HEK293 (cell line): ENCODE data around the gene B4GALT1.

Experiments used
- CTCF ChIA-PET: fragments of 350-600 bp; formaldehyde crosslinking; extraction: SDS; loops from one replicate; lab custom pipeline; 2021; ENCODE audit warnings: antibody characterized with exemption; lab: Yijun Ruan, JAX
- POLR2A ChIA-PET: fragments of 300-600 bp; formaldehyde crosslinking; extraction: SDS; loops from one replicate; lab custom pipeline; 2020; ENCODE audit warnings: antibody characterized with exemption, inconsistent platforms; lab: Yijun Ruan, JAX
- H3K27ac ChIP-seq: fragments of 200-500 bp; sonication (Bioruptor generic); 2 replicates; pipeline ENCODE4 v1.5.1; 2014; ENCODE audit warnings: low read depth, low read length, control low read depth, inconsistent platforms; ENCODE audit errors: extremely low read depth
- H3K36me3 ChIP-seq, 2 experiments: fragments of 200-500 bp in 1 of 2; sonication (Bioruptor generic) in 1 of 2; 1 replicate in 1 of 2; 2 replicates in 1 of 2; pipeline ENCODE4 v1.5.1; 2014 to 2017; ENCODE audit warnings: inconsistent platforms in 2 of 2, low read length in 2 of 2; ENCODE audit not compliant: control insufficient read depth in 2 of 2, insufficient read depth in 1 of 2
- H3K4me1 ChIP-seq: fragments of 200-500 bp; sonication (Bioruptor generic); 2 replicates; pipeline ENCODE4 v1.5.1; 2014; ENCODE audit warnings: mild to moderate bottlenecking, low read length, inconsistent platforms; ENCODE audit not compliant: control insufficient read depth, insufficient read depth
- H3K4me3 ChIP-seq: 2 replicates; pipeline ENCODE4 v1.5.1; 2011; ENCODE audit warnings: low read depth, mild to moderate bottlenecking, control low read depth, low read length, moderate library complexity
- H3K9me3 ChIP-seq: fragments of 200-500 bp; sonication (Bioruptor generic); 2 replicates; pipeline ENCODE4 v1.5.1; 2014; ENCODE audit warnings: low read depth, low read length, inconsistent platforms; ENCODE audit not compliant: control insufficient read depth, insufficient read depth
- ATF2 ChIP-seq: fragments of 450-650 bp; formaldehyde crosslinking; IDR thresholded peaks from 2 replicates; pipeline ENCODE4 v1.5.1; 2016; ENCODE audit warnings: missing biosample characterization, missing genetic modification characterization, low read depth
- GLIS1 ChIP-seq: fragments of 450-650 bp; formaldehyde crosslinking; IDR thresholded peaks from 2 replicates; pipeline ENCODE4 v1.5.1; 2016; ENCODE audit warnings: missing biosample characterization, missing genetic modification characterization
- INSM2 ChIP-seq: fragments of 450-650 bp; formaldehyde crosslinking; IDR thresholded peaks from 2 replicates; pipeline ENCODE4 v1.5.1; 2016; ENCODE audit warnings: missing biosample characterization, missing genetic modification characterization
- KLF16 ChIP-seq: fragments of 450-650 bp; formaldehyde crosslinking; IDR thresholded peaks from 2 replicates; pipeline ENCODE4 v1.5.1; 2017; ENCODE audit warnings: missing biosample characterization, missing genetic modification characterization
- RBAK ChIP-seq: fragments of 450-650 bp; formaldehyde crosslinking; IDR thresholded peaks from 2 replicates; pipeline ENCODE4 v1.5.1; 2016; ENCODE audit warnings: missing biosample characterization, missing genetic modification characterization
- REPIN1 ChIP-seq: fragments of 450-650 bp; formaldehyde crosslinking; IDR thresholded peaks from 2 replicates; pipeline ENCODE4 v1.5.1; 2017; ENCODE audit warnings: missing biosample characterization, missing genetic modification characterization, low read depth
- SP7 ChIP-seq: fragments of 450-650 bp; formaldehyde crosslinking; IDR thresholded peaks from 2 replicates; pipeline ENCODE4 v1.5.1; 2016; ENCODE audit warnings: missing biosample characterization, missing genetic modification characterization
- YY1 ChIP-seq: fragments of 450-650 bp; formaldehyde crosslinking; IDR thresholded peaks from 2 replicates; pipeline ENCODE4 v1.5.1; 2018; ENCODE audit warnings: missing biosample characterization, missing genetic modification characterization
- ZBTB49 ChIP-seq: fragments of 450-650 bp; formaldehyde crosslinking; IDR thresholded peaks from 2 replicates; pipeline ENCODE4 v1.5.1; 2016; ENCODE audit warnings: missing biosample characterization, missing genetic modification characterization, low read depth
- ZNF24 ChIP-seq: fragments of 450-650 bp; formaldehyde crosslinking; IDR thresholded peaks from 2 replicates; pipeline ENCODE4 v1.5.1; 2016; ENCODE audit warnings: missing biosample characterization, missing genetic modification characterization
- ZNF274 ChIP-seq, 2 experiments: fragments of 200-500 bp in 1 of 2; fragments of 450-650 bp in 1 of 2; sonication (Bioruptor generic) in 1 of 2; formaldehyde crosslinking in 1 of 2; IDR thresholded peaks; 2 replicates each; pipeline versions ENCODE4 v1.5.1 to v1.6.1; 2014 to 2016; ENCODE audit warnings: borderline replicate concordance in 1 of 2, inconsistent platforms in 1 of 2, low read length in 1 of 2, missing biosample characterization in 1 of 2, missing genetic modification characterization in 1 of 2
- ZNF354C ChIP-seq: fragments of 450-650 bp; formaldehyde crosslinking; IDR thresholded peaks from 2 replicates; pipeline ENCODE4 v1.5.1; 2016; ENCODE audit warnings: missing biosample characterization, missing genetic modification characterization, low read depth, borderline replicate concordance
- ZNF488 ChIP-seq: fragments of 450-650 bp; formaldehyde crosslinking; IDR thresholded peaks from 2 replicates; pipeline ENCODE4 v1.5.1; 2016; ENCODE audit warnings: missing biosample characterization, missing genetic modification characterization
- ZNF514 ChIP-seq: fragments of 450-650 bp; formaldehyde crosslinking; IDR thresholded peaks from 2 replicates; pipeline ENCODE4 v1.5.1; 2016; ENCODE audit warnings: missing biosample characterization, missing genetic modification characterization
- ZNF521 ChIP-seq: fragments of 450-650 bp; formaldehyde crosslinking; IDR thresholded peaks from 2 replicates; pipeline ENCODE4 v1.5.1; 2017; ENCODE audit warnings: missing biosample characterization, mild to moderate bottlenecking, missing genetic modification characterization
- ZNF548 ChIP-seq: fragments of 450-650 bp; formaldehyde crosslinking; IDR thresholded peaks from 2 replicates; pipeline ENCODE4 v1.5.1; 2016; ENCODE audit warnings: missing biosample characterization, missing genetic modification characterization
- ZNF555 ChIP-seq: fragments of 450-650 bp; formaldehyde crosslinking; conservative IDR thresholded peaks from 2 replicates; pipeline ENCODE4 v1.5.1; 2017; ENCODE audit warnings: missing biosample characterization, mild to moderate bottlenecking, missing genetic modification characterization, inconsistent platforms
- ZNF600 ChIP-seq: fragments of 450-650 bp; formaldehyde crosslinking; IDR thresholded peaks from 2 replicates; pipeline ENCODE4 v1.5.1; 2016; ENCODE audit warnings: missing biosample characterization, missing genetic modification characterization
- ZNF654 ChIP-seq: fragments of 450-650 bp; formaldehyde crosslinking; IDR thresholded peaks from 2 replicates; pipeline ENCODE4 v1.5.1; 2016; ENCODE audit warnings: low read depth, missing biosample characterization, missing genetic modification characterization
- ZNF692 ChIP-seq: fragments of 450-650 bp; formaldehyde crosslinking; IDR thresholded peaks from 2 replicates; pipeline ENCODE4 v1.5.1; 2016; ENCODE audit warnings: missing biosample characterization, missing genetic modification characterization
- TF ChIP-seq, protein P1 (sequence below): fragments of 450-650 bp; formaldehyde crosslinking; IDR thresholded peaks from 2 replicates; pipeline ENCODE4 v1.5.1; 2016; ENCODE audit warnings: missing biosample characterization, missing genetic modification characterization
- TF ChIP-seq, protein P2 (sequence below): fragments of 450-650 bp; IDR thresholded peaks from 2 replicates; pipeline ENCODE4 v1.5.1; 2018; ENCODE audit warnings: missing biosample characterization, missing genetic modification characterization
- TF ChIP-seq, protein P3 (sequence below): fragments of 450-650 bp; formaldehyde crosslinking; IDR thresholded peaks from 2 replicates; pipeline ENCODE4 v1.5.1; 2017; ENCODE audit warnings: missing biosample characterization, missing genetic modification characterization

B4GALT1 gene

GRCh38 chr9:33157960-33158842, 8.9 kb downstream of the B4GALT1 start:
- CTCF ChIA-PET, result interaction anchor here (0.6 to 0.8 kb wide), 3 partner anchors 8 to 113 kb away, joined by 3 read pairs; no protein-coding TSS in a partner anchor
- POLR2A ChIA-PET, result interaction anchor here (0.6 to 5.7 kb wide), 4 partner anchors 7 to 11 kb away, joined by 3 to 33 read pairs (median 3); partner anchors contain the start of gene B4GALT1
- Histone ChIP-seq H3K36me3 (no peaks in the 10 kb centered on the region), H3K9me3 (no peaks in the 10 kb centered on the region), H3K4me1 (peaks cover 38% of the 10 kb centered on the region), H3K4me3 (no peak overlapping the region), H3K27ac (peak overlapping the region; percentile 29; the same call in 1 of the 2 replicates)
- TF ChIP-seq SP7 (tag by site-specific recombination) (no peak), ZNF600 (tag by site-specific recombination) (peak; percentile 85), ZNF514 (tag by site-specific recombination) (no peak), INSM2 (tag by site-specific recombination) (no peak), ZNF24 (0 out of 2 replicates have a peak, but pooled peaks have one; percentile 51), ATF2 (tag by site-specific recombination) (peak; percentile 69), ZNF354C (no peak), ZNF274 (IDR thresholded peaks at IDR 0.05; ENCODE audit: low read length) (no peak), ZNF274 (tag by site-specific recombination; IDR thresholded peaks at IDR 0.05; ENCODE audit: borderline replicate concordance) (no peak), ZNF548 (tag by site-specific recombination) (no peak), REPIN1 (tag by site-specific recombination) (no peak), ZNF521 (tag by site-specific recombination) (no peak), ZNF488 (tag by site-specific recombination) (no peak), ZNF555 (tag by site-specific recombination) (no peak), ZNF692 (tag by site-specific recombination) (no peak), KLF16 (tag by site-specific recombination) (no peak), GLIS1 (tag by site-specific recombination) (peak; percentile 44), RBAK (tag by site-specific recombination) (no peak), ZNF654 (tag by site-specific recombination) (no peak), ZBTB49 (tag by site-specific recombination) (no peak), YY1 (tag by site-specific recombination) (no peak)
- TF ChIP-seq, protein P1, sequence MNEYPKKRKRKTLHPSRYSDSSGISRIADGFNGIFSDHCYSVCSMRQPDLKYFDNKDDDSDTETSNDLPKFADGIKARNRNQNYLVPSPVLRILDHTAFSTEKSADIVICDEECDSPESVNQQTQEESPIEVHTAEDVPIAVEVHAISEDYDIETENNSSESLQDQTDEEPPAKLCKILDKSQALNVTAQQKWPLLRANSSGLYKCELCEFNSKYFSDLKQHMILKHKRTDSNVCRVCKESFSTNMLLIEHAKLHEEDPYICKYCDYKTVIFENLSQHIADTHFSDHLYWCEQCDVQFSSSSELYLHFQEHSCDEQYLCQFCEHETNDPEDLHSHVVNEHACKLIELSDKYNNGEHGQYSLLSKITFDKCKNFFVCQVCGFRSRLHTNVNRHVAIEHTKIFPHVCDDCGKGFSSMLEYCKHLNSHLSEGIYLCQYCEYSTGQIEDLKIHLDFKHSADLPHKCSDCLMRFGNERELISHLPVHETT, result no peak
- TF ChIP-seq, protein P2, sequence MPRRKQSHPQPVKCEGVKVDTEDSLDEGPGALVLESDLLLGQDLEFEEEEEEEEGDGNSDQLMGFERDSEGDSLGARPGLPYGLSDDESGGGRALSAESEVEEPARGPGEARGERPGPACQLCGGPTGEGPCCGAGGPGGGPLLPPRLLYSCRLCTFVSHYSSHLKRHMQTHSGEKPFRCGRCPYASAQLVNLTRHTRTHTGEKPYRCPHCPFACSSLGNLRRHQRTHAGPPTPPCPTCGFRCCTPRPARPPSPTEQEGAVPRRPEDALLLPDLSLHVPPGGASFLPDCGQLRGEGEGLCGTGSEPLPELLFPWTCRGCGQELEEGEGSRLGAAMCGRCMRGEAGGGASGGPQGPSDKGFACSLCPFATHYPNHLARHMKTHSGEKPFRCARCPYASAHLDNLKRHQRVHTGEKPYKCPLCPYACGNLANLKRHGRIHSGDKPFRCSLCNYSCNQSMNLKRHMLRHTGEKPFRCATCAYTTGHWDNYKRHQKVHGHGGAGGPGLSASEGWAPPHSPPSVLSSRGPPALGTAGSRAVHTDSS (tag by site-specific recombination), result no peak
- TF ChIP-seq, protein P3, sequence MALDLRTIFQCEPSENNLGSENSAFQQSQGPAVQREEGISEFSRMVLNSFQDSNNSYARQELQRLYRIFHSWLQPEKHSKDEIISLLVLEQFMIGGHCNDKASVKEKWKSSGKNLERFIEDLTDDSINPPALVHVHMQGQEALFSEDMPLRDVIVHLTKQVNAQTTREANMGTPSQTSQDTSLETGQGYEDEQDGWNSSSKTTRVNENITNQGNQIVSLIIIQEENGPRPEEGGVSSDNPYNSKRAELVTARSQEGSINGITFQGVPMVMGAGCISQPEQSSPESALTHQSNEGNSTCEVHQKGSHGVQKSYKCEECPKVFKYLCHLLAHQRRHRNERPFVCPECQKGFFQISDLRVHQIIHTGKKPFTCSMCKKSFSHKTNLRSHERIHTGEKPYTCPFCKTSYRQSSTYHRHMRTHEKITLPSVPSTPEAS (tag by site-specific recombination), result no peak
